ENCODE results near the gene ARHGEF26.

Gene ARHGEF26

DNA sequence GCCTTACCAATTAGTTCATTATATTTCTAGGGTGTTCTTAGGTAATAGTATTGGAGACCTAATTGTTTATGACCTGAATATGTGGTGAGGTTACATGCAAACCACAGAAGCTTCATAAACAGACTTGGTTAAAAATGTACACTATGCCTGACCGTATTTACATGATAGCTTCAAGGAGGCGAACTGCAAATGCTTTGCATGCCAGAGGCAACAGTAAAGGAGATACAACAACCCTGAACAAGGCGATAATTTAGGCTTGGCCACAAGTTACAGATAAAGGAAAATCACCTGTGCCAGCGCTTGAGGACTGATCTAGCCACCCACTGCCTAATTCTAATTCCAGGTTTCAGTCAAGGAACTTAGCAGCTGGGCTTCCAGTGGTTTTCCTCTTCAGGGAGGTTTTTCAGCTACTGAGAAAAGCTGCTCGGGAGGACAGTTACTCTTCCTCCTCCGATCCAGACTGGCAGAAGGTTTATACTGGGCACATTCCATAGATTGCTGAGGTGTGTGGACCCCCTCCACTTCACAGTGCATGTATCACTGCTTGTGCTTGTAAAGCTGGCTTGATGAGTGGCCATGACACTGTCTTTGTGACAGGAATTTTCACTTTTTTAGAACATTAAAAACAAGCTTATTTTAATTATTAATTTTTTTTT is 107.5 kb downstream of the ARHGEF26 start:
- no peak overlapping the region for H3K4me2 ChIP-seq (ENCODE audit: insufficient read depth, low read length)
- no peak overlapping the region for H3K4me3 ChIP-seq (ENCODE audit: low read depth in 1 of 2, low read length in 2 of 2)
- no peak overlapping the region for H3K9ac ChIP-seq (ENCODE audit: low read depth, low read length)
- no peaks in the 10 kb centered on the region for H3K9me3 ChIP-seq (ENCODE audit: insufficient read depth, low read length, severe bottlenecking)
- no peak overlapping the region for H3K27ac ChIP-seq (ENCODE audit: low read length)
- no peak for DNase-seq
- no peaks in the 10 kb centered on the region for H3K36me3 ChIP-seq (ENCODE audit: insufficient read depth, low read length)
- H4K20me1 ChIP-seq (ENCODE audit: insufficient read depth, low read length) = no peaks in the 10 kb centered on the region
- H3K27me3 ChIP-seq (ENCODE audit: insufficient read depth, low read length, poor library complexity) = peaks cover 9% of the 10 kb centered on the region
- H2AFZ ChIP-seq (ENCODE audit: low read depth, low read length) = no peak overlapping the region; the same call in 1 of the 2 replicates
- TF ChIP-seq EZH2 (IDR thresholded peaks at IDR 0.05; ENCODE audit: borderline replicate concordance, low read depth, low read length, severe bottlenecking) = no peak
- TF ChIP-seq, protein P1, sequence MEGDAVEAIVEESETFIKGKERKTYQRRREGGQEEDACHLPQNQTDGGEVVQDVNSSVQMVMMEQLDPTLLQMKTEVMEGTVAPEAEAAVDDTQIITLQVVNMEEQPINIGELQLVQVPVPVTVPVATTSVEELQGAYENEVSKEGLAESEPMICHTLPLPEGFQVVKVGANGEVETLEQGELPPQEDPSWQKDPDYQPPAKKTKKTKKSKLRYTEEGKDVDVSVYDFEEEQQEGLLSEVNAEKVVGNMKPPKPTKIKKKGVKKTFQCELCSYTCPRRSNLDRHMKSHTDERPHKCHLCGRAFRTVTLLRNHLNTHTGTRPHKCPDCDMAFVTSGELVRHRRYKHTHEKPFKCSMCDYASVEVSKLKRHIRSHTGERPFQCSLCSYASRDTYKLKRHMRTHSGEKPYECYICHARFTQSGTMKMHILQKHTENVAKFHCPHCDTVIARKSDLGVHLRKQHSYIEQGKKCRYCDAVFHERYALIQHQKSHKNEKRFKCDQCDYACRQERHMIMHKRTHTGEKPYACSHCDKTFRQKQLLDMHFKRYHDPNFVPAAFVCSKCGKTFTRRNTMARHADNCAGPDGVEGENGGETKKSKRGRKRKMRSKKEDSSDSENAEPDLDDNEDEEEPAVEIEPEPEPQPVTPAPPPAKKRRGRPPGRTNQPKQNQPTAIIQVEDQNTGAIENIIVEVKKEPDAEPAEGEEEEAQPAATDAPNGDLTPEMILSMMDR (IDR thresholded peaks at IDR 0.05; ENCODE audit: borderline replicate concordance, extremely low read depth, low read length, poor library complexity, severe bottlenecking) = no peak
- no peak for ATAC-seq (ENCODE audit: insufficient read depth, low read depth)
- no peaks in the 10 kb centered on the region for H3K4me1 ChIP-seq (ENCODE audit: insufficient read depth, low read length)
- no peaks in the 10 kb centered on the region for H3K79me2 ChIP-seq (ENCODE audit: insufficient read depth, low read length)

DNA sequence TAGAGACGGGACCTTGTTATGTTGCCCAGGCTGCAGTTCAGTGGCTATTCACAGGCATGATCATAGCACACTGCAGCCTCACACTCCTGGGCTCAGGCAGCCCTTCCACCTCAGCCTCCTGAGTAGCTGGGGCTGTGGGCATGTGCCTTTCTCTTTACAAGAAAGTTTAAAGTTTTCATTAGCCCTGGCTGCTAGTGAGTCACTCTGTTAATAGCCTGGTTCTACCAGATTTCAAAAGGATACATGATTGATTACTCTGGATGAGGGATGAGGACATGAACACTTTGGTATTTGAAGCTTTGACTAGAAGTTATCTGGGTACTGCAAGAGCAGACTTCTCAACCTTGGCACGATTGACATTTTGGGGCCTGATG is 108.0 kb downstream of the ARHGEF26 start:
- TF ChIP-seq, protein P1 (IDR thresholded peaks at IDR 0.05; ENCODE audit: borderline replicate concordance, extremely low read depth, low read length, poor library complexity, severe bottlenecking) = no peak
- TF ChIP-seq EZH2 (IDR thresholded peaks at IDR 0.05; ENCODE audit: borderline replicate concordance, low read depth, low read length, severe bottlenecking) = no peak
- Histone ChIP-seq H3K4me1 (ENCODE audit: insufficient read depth, low read length) (no peaks in the 10 kb centered on the region), H4K20me1 (ENCODE audit: insufficient read depth, low read length) (no peaks in the 10 kb centered on the region), H3K27me3 (ENCODE audit: insufficient read depth, low read length, poor library complexity) (peaks cover 9% of the 10 kb centered on the region), H3K27ac (ENCODE audit: low read length) (no peak overlapping the region), H3K4me2 (ENCODE audit: insufficient read depth, low read length) (no peak overlapping the region), H3K36me3 (ENCODE audit: insufficient read depth, low read length) (no peaks in the 10 kb centered on the region), H3K4me3 (ENCODE audit: low read depth in 1 of 2, low read length in 2 of 2) (no peak overlapping the region), H3K9ac (ENCODE audit: low read depth, low read length) (no peak overlapping the region), H2AFZ (ENCODE audit: low read depth, low read length) (no peak overlapping the region), H3K9me3 (ENCODE audit: insufficient read depth, low read length, severe bottlenecking) (no peaks in the 10 kb centered on the region), H3K79me2 (ENCODE audit: insufficient read depth, low read length) (no peaks in the 10 kb centered on the region)
- no peak for DNase-seq
- no peak for ATAC-seq (ENCODE audit: insufficient read depth, low read depth)

DNA sequence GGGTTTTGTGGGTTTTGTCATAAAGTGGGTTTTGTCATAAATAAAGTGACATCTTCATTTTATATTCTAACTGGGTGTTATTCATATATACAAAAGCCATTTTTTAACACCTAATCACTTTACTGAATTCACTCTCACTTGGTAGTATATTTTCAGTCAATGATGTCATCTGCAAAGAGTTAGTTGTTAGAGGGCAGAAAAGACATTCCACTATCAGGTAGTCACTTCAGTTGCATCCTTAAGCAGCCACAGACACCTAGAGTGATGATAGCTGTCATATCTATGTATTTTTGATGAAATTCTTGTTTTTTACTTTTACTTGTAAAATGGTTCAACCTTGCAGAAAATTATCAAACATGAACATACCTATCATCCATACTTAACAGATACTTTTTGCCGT is 114.1 kb downstream of the ARHGEF26 start:
- H3K4me2 ChIP-seq (ENCODE audit: insufficient read depth, low read length) = no peak overlapping the region
- no peaks in the 10 kb centered on the region for H3K9me3 ChIP-seq (ENCODE audit: insufficient read depth, low read length, severe bottlenecking)
- H4K20me1 ChIP-seq (ENCODE audit: insufficient read depth, low read length) = no peaks in the 10 kb centered on the region
- DNase-seq (no peak), ATAC-seq (ENCODE audit: insufficient read depth, low read depth) (no peak)
- no peak overlapping the region for H3K4me3 ChIP-seq (ENCODE audit: low read depth in 1 of 2, low read length in 2 of 2)
- no peak overlapping the region for H3K9ac ChIP-seq (ENCODE audit: low read depth, low read length)
- no peaks in the 10 kb centered on the region for H3K36me3 ChIP-seq (ENCODE audit: insufficient read depth, low read length)
- H2AFZ ChIP-seq (ENCODE audit: low read depth, low read length) = no peak overlapping the region
- TF ChIP-seq, protein P1 (IDR thresholded peaks at IDR 0.05; ENCODE audit: borderline replicate concordance, extremely low read depth, low read length, poor library complexity, severe bottlenecking) = no peak
- no peak for TF ChIP-seq EZH2 (IDR thresholded peaks at IDR 0.05; ENCODE audit: borderline replicate concordance, low read depth, low read length, severe bottlenecking)
- peaks cover 4% of the 10 kb centered on the region for H3K27me3 ChIP-seq (ENCODE audit: insufficient read depth, low read length, poor library complexity)
- no peaks in the 10 kb centered on the region for H3K79me2 ChIP-seq (ENCODE audit: insufficient read depth, low read length)
- no peaks in the 10 kb centered on the region for H3K4me1 ChIP-seq (ENCODE audit: insufficient read depth, low read length)
- no peak overlapping the region for H3K27ac ChIP-seq (ENCODE audit: low read length)

Measured in DND-41 (cell line).